Neural cell (in vitro differentiated cells): ENCODE data around the gene ART5. TPM values are rescaled to one million over a fixed set of nuclear protein-coding genes. Genes with fewer than 3 reads are reported as not detected.

Experiments
- H2AFZ ChIP-seq: fragments of 200-600, 300-800 bp; sonication (generic), shearing (Covaris generic); 2 replicates; pipeline ENCODE4 v1.6.0; 2014; ENCODE audit warnings: low read depth, mild to moderate bottlenecking, antibody characterized with exemption, low read length, moderate library complexity
- H3F3A ChIP-seq: fragments of 200-600 bp; shearing (Covaris generic); 2 replicates; pipeline ENCODE4 v1.6.1; 2016; ENCODE audit warnings: mild to moderate bottlenecking, moderate library complexity, mixed read lengths, antibody characterized with exemption, low read length; ENCODE audit not compliant: insufficient read depth, poor library complexity, severe bottlenecking
- H3K27ac ChIP-seq: fragments of 200-600, 300-800 bp; sonication (generic), shearing (Covaris generic); 2 replicates; pipeline ENCODE4 v1.5.1; 2014; ENCODE audit warnings: mild to moderate bottlenecking, low read length, moderate library complexity
- H3K27me3 ChIP-seq: fragments of 300-800, 200-600 bp; sonication (generic), shearing (Covaris generic); 2 replicates; pipeline ENCODE4 v1.6.0; 2014; ENCODE audit warnings: mild to moderate bottlenecking, low read depth, low read length, moderate library complexity; ENCODE audit not compliant: insufficient read depth
- H3K36me3 ChIP-seq: fragments of 300-800, 200-600 bp; sonication (generic), shearing (Covaris generic); 2 replicates; pipeline ENCODE4 v1.5.1; 2014; ENCODE audit warnings: mild to moderate bottlenecking, antibody characterized with exemption, low read length, moderate library complexity; ENCODE audit not compliant: insufficient read depth
- H3K4me2 ChIP-seq: fragments of 300-800, 200-600 bp; sonication (generic), shearing (Covaris generic); 2 replicates; pipeline ENCODE4 v1.6.0; 2014; ENCODE audit warnings: mild to moderate bottlenecking, low read length
- H3K4me3 ChIP-seq: fragments of 300-800, 200-600 bp; sonication (generic), shearing (Covaris generic); 2 replicates; pipeline ENCODE4 v1.5.1; 2014; ENCODE audit warnings: mild to moderate bottlenecking, low read length, moderate library complexity
- H3K79me2 ChIP-seq: fragments of 200-600 bp; shearing (Covaris generic); replicated peaks from 2 replicates; pipeline ENCODE4 v1.6.0; 2014; ENCODE audit warnings: mild to moderate bottlenecking, low read length, moderate library complexity; ENCODE audit not compliant: insufficient read depth
- H3K9ac ChIP-seq: fragments of 300-800, 200-600 bp; sonication (generic), shearing (Covaris generic); 2 replicates; pipeline ENCODE4 v1.6.1; 2016; ENCODE audit warnings: mild to moderate bottlenecking, low read length, mixed read lengths
- H3K9me2 ChIP-seq: fragments of 200-600 bp; shearing (Covaris generic); 2 replicates; pipeline ENCODE4 v1.6.1; 2016; ENCODE audit warnings: mild to moderate bottlenecking, low read length, mixed read lengths; ENCODE audit not compliant: insufficient read depth
- H3K9me3 ChIP-seq: fragments of 200-600, 300-800 bp; sonication (generic), shearing (Covaris generic); 2 replicates; pipeline ENCODE4 v1.6.1; 2016; ENCODE audit warnings: mild to moderate bottlenecking, mixed run types, low read length, moderate library complexity, mixed read lengths
- H4K20me1 ChIP-seq: fragments of 200-600 bp; shearing (Covaris generic); 2 replicates; pipeline ENCODE4 v1.6.1; 2016; ENCODE audit warnings: mild to moderate bottlenecking, mixed run types; ENCODE audit not compliant: insufficient read depth
- EP300 ChIP-seq: fragments of 450-650 bp; conservative IDR thresholded peaks from 2 replicates; pipeline ENCODE4 v1.6.1; 2014; ENCODE audit warnings: antibody characterized with exemption, mild to moderate bottlenecking, moderate library complexity; ENCODE audit not compliant: poor library complexity, severe bottlenecking
- EZH2 ChIP-seq: fragments of 200-600, 300-800 bp; shearing (Covaris generic), sonication (generic); IDR thresholded peaks from 2 replicates; pipeline ENCODE4 v1.6.1; 2014; ENCODE audit warnings: antibody characterized with exemption, low read length, borderline replicate concordance, mild to moderate bottlenecking; ENCODE audit not compliant: insufficient read depth, poor library complexity, severe bottlenecking
- MXI1 ChIP-seq: fragments of 450-650 bp; conservative IDR thresholded peaks from 2 replicates; pipeline ENCODE4 v1.6.1; 2014; ENCODE audit warnings: antibody characterized with exemption, mild to moderate bottlenecking; ENCODE audit not compliant: poor library complexity, severe bottlenecking
- POLR2AphosphoS5 ChIP-seq: IDR thresholded peaks from 2 replicates; pipeline ENCODE4 v1.6.1; 2012
- RAD21 ChIP-seq: fragments of 450-650 bp; conservative IDR thresholded peaks from 2 replicates; pipeline ENCODE4 v1.6.1; 2014; ENCODE audit warnings: antibody characterized with exemption, mild to moderate bottlenecking, moderate library complexity
- SMC3 ChIP-seq: fragments of 450-650 bp; conservative IDR thresholded peaks from 2 replicates; pipeline ENCODE4 v1.6.1; 2014; ENCODE audit warnings: antibody characterized with exemption, mild to moderate bottlenecking, moderate library complexity; ENCODE audit not compliant: poor library complexity
- TAF1 ChIP-seq: IDR thresholded peaks from 2 replicates; pipeline ENCODE4 v1.6.1; 2012; ENCODE audit warnings: low read depth
- polyA plus RNA-seq: library from polyadenylated mRNA; depleted of rRNA; stranded (reverse); fragments of >200 nt; gene quantifications from 2 replicates; pipeline ENCODE4 v1.2.3, GENCODE V29; 2014
- TF ChIP-seq, protein P1 (sequence below): IDR thresholded peaks from 2 replicates; pipeline ENCODE4 v1.6.1; 2012; ENCODE audit warnings: borderline replicate concordance
- TF ChIP-seq, protein P2 (sequence below): fragments of 450-650 bp; IDR thresholded peaks from 2 replicates; pipeline ENCODE4 v1.5.1; 2014; ENCODE audit warnings: antibody characterized with exemption, mild to moderate bottlenecking, moderate library complexity; ENCODE audit not compliant: poor library complexity, severe bottlenecking

The ART5 gene
- polyA plus RNA-seq, 1 donor from 2014 or later = not detected

DNA sequence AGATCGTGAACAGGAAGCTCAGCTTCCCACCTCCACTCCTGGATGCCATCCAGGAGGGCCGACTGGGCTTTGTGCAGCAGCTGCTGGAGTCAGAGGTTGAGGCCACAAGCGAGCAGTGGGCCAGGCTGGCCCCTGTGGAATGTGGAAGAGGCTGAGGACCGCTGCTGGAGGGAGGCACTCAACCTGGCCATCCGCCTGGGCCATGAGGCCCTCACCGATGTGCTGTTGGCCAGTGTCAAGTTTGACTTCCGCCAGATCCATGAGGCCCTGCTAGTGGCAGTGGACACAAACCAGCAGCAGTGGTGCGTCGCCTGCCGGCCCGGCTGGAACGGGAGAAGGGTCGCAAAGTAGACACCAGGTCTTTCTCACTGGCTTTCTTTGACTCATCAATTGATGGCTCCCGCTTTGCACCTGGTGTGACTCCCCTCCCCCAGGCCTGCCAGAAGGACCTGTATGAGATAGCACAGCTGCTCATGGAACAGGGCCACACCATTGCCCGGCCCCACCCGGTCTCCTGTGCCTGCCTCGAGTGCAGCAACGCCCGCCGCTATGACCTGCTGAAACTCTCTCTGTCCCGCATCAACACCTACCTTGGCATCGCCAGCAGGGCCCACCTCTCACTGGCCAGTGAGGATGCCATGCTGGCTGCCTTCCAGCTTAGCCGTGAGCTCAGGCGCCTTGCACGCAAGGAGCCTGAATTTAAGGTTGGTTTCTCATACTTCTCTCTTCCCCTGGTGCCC lies 24.9 kb downstream of the ART5 start:
- no peaks in the 10 kb centered on the region for H3K9me2 ChIP-seq
- no peak overlapping the region for H3K27ac ChIP-seq
- H3K36me3 ChIP-seq = no peaks in the 10 kb centered on the region
- no peak overlapping the region for H3K4me2 ChIP-seq
- H3K79me2 ChIP-seq = no peaks in the 10 kb centered on the region
- H2AFZ ChIP-seq = no peak overlapping the region
- no peaks in the 10 kb centered on the region for H4K20me1 ChIP-seq
- H3K9ac ChIP-seq = no peak overlapping the region
- no peak overlapping the region for H3K4me3 ChIP-seq
- TF ChIP-seq, protein P1, sequence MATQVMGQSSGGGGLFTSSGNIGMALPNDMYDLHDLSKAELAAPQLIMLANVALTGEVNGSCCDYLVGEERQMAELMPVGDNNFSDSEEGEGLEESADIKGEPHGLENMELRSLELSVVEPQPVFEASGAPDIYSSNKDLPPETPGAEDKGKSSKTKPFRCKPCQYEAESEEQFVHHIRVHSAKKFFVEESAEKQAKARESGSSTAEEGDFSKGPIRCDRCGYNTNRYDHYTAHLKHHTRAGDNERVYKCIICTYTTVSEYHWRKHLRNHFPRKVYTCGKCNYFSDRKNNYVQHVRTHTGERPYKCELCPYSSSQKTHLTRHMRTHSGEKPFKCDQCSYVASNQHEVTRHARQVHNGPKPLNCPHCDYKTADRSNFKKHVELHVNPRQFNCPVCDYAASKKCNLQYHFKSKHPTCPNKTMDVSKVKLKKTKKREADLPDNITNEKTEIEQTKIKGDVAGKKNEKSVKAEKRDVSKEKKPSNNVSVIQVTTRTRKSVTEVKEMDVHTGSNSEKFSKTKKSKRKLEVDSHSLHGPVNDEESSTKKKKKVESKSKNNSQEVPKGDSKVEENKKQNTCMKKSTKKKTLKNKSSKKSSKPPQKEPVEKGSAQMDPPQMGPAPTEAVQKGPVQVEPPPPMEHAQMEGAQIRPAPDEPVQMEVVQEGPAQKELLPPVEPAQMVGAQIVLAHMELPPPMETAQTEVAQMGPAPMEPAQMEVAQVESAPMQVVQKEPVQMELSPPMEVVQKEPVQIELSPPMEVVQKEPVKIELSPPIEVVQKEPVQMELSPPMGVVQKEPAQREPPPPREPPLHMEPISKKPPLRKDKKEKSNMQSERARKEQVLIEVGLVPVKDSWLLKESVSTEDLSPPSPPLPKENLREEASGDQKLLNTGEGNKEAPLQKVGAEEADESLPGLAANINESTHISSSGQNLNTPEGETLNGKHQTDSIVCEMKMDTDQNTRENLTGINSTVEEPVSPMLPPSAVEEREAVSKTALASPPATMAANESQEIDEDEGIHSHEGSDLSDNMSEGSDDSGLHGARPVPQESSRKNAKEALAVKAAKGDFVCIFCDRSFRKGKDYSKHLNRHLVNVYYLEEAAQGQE = no peak
- TF ChIP-seq, protein P2, sequence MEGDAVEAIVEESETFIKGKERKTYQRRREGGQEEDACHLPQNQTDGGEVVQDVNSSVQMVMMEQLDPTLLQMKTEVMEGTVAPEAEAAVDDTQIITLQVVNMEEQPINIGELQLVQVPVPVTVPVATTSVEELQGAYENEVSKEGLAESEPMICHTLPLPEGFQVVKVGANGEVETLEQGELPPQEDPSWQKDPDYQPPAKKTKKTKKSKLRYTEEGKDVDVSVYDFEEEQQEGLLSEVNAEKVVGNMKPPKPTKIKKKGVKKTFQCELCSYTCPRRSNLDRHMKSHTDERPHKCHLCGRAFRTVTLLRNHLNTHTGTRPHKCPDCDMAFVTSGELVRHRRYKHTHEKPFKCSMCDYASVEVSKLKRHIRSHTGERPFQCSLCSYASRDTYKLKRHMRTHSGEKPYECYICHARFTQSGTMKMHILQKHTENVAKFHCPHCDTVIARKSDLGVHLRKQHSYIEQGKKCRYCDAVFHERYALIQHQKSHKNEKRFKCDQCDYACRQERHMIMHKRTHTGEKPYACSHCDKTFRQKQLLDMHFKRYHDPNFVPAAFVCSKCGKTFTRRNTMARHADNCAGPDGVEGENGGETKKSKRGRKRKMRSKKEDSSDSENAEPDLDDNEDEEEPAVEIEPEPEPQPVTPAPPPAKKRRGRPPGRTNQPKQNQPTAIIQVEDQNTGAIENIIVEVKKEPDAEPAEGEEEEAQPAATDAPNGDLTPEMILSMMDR = no peak
- TF ChIP-seq RAD21 = no peak
- no peak for TF ChIP-seq MXI1
- TF ChIP-seq TAF1 = no peak
- TF ChIP-seq SMC3 = no peak
- TF ChIP-seq EP300 = no peak
- no peak for TF ChIP-seq EZH2
- no peak for TF ChIP-seq POLR2AphosphoS5
- H3K9me3 ChIP-seq = no peaks in the 10 kb centered on the region
- no peaks in the 10 kb centered on the region for H3F3A ChIP-seq
- no peaks in the 10 kb centered on the region for H3K27me3 ChIP-seq

DNA sequence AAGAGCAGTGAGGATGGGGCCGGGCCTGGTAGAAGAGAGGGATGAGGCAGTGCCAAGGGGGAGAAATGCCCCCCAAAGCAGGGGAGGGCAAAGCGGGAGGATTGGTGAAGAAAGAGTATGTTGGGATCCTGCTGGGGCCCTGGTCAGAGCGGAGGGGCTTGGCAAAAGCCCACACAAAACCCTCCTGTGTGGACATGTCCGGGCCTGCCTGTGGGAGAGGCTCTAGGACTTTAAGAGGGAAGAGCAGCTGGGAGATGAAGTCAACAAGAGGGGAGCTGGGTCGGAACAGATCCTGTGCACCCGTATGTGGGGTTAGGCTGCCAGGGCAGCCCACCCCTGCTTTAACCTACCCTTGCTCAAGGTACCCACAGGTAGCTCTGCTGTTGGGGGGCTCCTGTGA lies 25.8 kb downstream of the ART5 start:
- Histone ChIP-seq H3K4me2 (no peak overlapping the region), H3K27me3 (no peaks in the 10 kb centered on the region), H3K9me2 (no peaks in the 10 kb centered on the region), H3K4me3 (no peak overlapping the region), H3K9me3 (no peaks in the 10 kb centered on the region), H3F3A (no peaks in the 10 kb centered on the region), H3K9ac (no peak overlapping the region), H3K27ac (no peak overlapping the region), H3K79me2 (no peaks in the 10 kb centered on the region), H4K20me1 (no peaks in the 10 kb centered on the region), H3K36me3 (no peaks in the 10 kb centered on the region), H2AFZ (no peak overlapping the region)
- TF ChIP-seq TAF1 = no peak
- TF ChIP-seq EZH2 = no peak
- no peak for TF ChIP-seq SMC3
- TF ChIP-seq RAD21 = no peak
- TF ChIP-seq, protein P2 = no peak
- TF ChIP-seq EP300 = no peak
- TF ChIP-seq POLR2AphosphoS5 = no peak
